HFF-Myc (cell line): ENCODE results near the gene TRPC4AP.

Experiments
- DNase-seq: peaks from one replicate; pipeline ENCODE4 v3.0.0-alpha.2; 2011; ENCODE audit warnings: low read depth; ENCODE audit errors: extremely low read depth
- H3K4me3 ChIP-seq: replicated peaks from 2 replicates; pipeline ENCODE4 v1.5.1; 2011; ENCODE audit warnings: low read depth, mild to moderate bottlenecking, control low read depth, low read length
- CTCF ChIP-seq: IDR thresholded peaks from 2 replicates; pipeline ENCODE4 v1.5.1; 2012; ENCODE audit warnings: mild to moderate bottlenecking, low read depth, low read length, control low read depth; ENCODE audit errors: missing control alignments

Gene TRPC4AP

GRCh38 chr20:35006009-35006408, 86.6 kb downstream of the TRPC4AP start:
- no peak for TF ChIP-seq CTCF
- no peak for DNase-seq

GRCh38 chr20:35005463-35005961, 87.1 kb downstream of the TRPC4AP start:
- no peak for TF ChIP-seq CTCF
- no peak overlapping the region for H3K4me3 ChIP-seq
- DNase-seq, result no peak

More at GRCh38 chr20:35006009-35006408, 86.6 kb downstream of the TRPC4AP start:
- no peak overlapping the region for H3K4me3 ChIP-seq

GRCh38 chr20:35004749-35005462, 87.7 kb downstream of the TRPC4AP start:
- DNase-seq, result no peak
- no peak for TF ChIP-seq CTCF
- H3K4me3 ChIP-seq, result no peak overlapping the region

- no peak for DNase-seq
- H3K4me3 ChIP-seq, result no peak overlapping the region
- no peak for TF ChIP-seq CTCF
Observed at GRCh38 chr20:35004051-35004725, 88.4 kb downstream of the TRPC4AP start.

GRCh38 chr20:35003211-35004031, 89.2 kb downstream of the TRPC4AP start:
- H3K4me3 ChIP-seq, result no peak overlapping the region
- no peak for DNase-seq
- TF ChIP-seq CTCF, result no peak

- no peak overlapping the region for H3K4me3 ChIP-seq
- TF ChIP-seq CTCF, result no peak
- DNase-seq, result no peak
Observed at GRCh38 chr20:35002426-35003210, 90.0 kb downstream of the TRPC4AP start.
